Body of pancreas (tissue), 4 donors: Measurements from ENCODE around the gene GMDS. TPM values are rescaled to one million over a fixed set of nuclear protein-coding genes. Genes with fewer than 3 reads are reported as not detected.

ENCODE experiments used
- ATAC-seq: fragments of 150-250 bp; one replicate; pipeline ENCODE4 v1.9.1; 2016
- DNase-seq, 4 donors: peaks; one replicate each; pipeline ENCODE4 v3.0.0-alpha.2; 2019
- H3K27ac ChIP-seq, 4 donors: fragments of 200-600 bp; sonication (generic); 1 replicate in 3 of 4; 2 replicates in 1 of 4; pipeline versions ENCODE4 v1.5.1 to v1.6.1; 2016 to 2019; ENCODE audit warnings: mild to moderate bottlenecking in 1 of 4, mixed read lengths in 1 of 4, moderate library complexity in 1 of 4
- H3K27me3 ChIP-seq, 2 donors: fragments of 200-600 bp; sonication (generic); one replicate each; pipeline ENCODE4 v1.6.0; 2016; ENCODE audit warnings: mild to moderate bottlenecking in 1 of 2
- H3K36me3 ChIP-seq, 2 donors: fragments of 200-600 bp; sonication (generic); replicated peaks in 1 of 2; 2 replicates each; pipeline ENCODE4 v1.5.1; 2016; ENCODE audit warnings: low read depth in 2 of 2; ENCODE audit not compliant: insufficient read depth in 1 of 2
- H3K4me1 ChIP-seq: fragments of 200-600 bp; sonication (generic); one replicate; pipeline ENCODE4 v1.6.0; 2016
- H3K4me3 ChIP-seq, 2 donors: fragments of 200-600 bp; sonication (generic); 1 replicate in 1 of 2; 2 replicates in 1 of 2; pipeline ENCODE4 v1.5.1; 2016 to 2019
- H3K9me3 ChIP-seq, 3 donors: fragments of 200-600 bp; sonication (generic); 1 replicate in 2 of 3; 2 replicates in 1 of 3; pipeline ENCODE4 v1.5.1; 2016
- POLR2A ChIP-seq, 3 donors: fragments of 450-650 bp; IDR thresholded peaks; one replicate each; pipeline ENCODE4 v1.6.1; 2016; ENCODE audit warnings: antibody characterized with exemption in 3 of 3, mild to moderate bottlenecking in 2 of 3
- WGBS, 2 donors: methylation state at CpG; one replicate each; pipeline ENCODE4 v1.1.5; 2017; 5-methylcytosine and 5-hydroxymethylcytosine counted together
- intact Hi-C: fragments of 100-400 bp; cut with DNase I; formaldehyde crosslinking; loops from one replicate; pipeline ENCODE4 v1.15.1; 2023
- total RNA-seq, 2 donors: library from RNA; depleted of rRNA; stranded (reverse); fragments of >200 nt; gene quantifications; one replicate each; pipeline ENCODE4 v1.1.0, GENCODE V29; 2016
- TF ChIP-seq, protein P1 (sequence below), 7 experiments: fragments of 450-650 bp in 4 of 7; fragments of 200-600 bp in 3 of 7; sonication (generic) in 3 of 7; IDR thresholded peaks; one replicate each; pipeline ENCODE4 v1.5.1; 2016 to 2019; ENCODE audit warnings: antibody characterized with exemption in 7 of 7

GMDS gene
- total RNA-seq, 2 donors from 2014 or later: 34.5 to 63.3 TPM

DNA sequence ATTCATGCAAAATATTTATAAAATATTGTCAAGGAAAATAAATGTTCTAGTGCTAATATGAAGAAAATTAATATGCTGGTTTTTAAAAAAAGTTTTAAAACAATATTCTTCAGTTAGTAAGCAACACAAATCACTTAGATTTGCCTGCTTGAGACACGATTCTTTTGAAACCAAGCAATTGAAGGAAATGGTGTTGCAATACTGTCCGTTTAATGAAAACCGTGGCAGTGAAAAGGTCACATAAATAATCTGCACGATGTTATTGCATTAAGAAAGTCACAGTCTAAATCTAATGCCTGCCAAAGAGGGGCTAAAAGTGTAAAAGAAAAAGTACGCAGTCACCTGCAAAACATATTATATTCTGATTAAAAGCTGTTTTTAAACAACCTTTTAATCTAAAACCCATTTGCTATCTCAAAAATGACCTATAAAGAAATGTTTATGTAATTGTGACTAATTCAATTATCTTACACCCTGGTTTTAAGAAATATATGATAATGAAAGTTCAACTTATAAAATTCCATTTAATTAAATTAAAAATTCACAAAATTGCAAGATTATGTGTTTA, 143.0 kb downstream of the GMDS start:
- no peak overlapping the region for H3K4me3 ChIP-seq
- H3K4me1 ChIP-seq: peaks cover 18% of the 10 kb centered on the region
- DNase-seq: no peak
- no peak overlapping the region for H3K27ac ChIP-seq
- intact Hi-C loops: loop anchor here (5.0 kb wide), 1 partner anchor 490 kb away; no protein-coding TSS in a partner anchor
- ATAC-seq: no peak
- no peaks in the 10 kb centered on the region for H3K27me3 ChIP-seq
- no peaks in the 10 kb centered on the region for H3K9me3 ChIP-seq
- no peaks in the 10 kb centered on the region for H3K36me3 ChIP-seq
- no peak for TF ChIP-seq POLR2A (IDR thresholded peaks at IDR 0.05)
- TF ChIP-seq, protein P1, sequence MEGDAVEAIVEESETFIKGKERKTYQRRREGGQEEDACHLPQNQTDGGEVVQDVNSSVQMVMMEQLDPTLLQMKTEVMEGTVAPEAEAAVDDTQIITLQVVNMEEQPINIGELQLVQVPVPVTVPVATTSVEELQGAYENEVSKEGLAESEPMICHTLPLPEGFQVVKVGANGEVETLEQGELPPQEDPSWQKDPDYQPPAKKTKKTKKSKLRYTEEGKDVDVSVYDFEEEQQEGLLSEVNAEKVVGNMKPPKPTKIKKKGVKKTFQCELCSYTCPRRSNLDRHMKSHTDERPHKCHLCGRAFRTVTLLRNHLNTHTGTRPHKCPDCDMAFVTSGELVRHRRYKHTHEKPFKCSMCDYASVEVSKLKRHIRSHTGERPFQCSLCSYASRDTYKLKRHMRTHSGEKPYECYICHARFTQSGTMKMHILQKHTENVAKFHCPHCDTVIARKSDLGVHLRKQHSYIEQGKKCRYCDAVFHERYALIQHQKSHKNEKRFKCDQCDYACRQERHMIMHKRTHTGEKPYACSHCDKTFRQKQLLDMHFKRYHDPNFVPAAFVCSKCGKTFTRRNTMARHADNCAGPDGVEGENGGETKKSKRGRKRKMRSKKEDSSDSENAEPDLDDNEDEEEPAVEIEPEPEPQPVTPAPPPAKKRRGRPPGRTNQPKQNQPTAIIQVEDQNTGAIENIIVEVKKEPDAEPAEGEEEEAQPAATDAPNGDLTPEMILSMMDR (IDR thresholded peaks at IDR 0.05): no peak
- WGBS, 2 donors: 34 to 42% methylated on average over 5 of the region's 5 CpGs

GRCh38 chr6:2101213-2101612, 144.2 kb downstream of the GMDS start:
- Histone ChIP-seq H3K27me3 (no peaks in the 10 kb centered on the region), H3K9me3 (no peaks in the 10 kb centered on the region), H3K36me3 (no peaks in the 10 kb centered on the region), H3K4me3 (no peak overlapping the region), H3K27ac (no peak overlapping the region), H3K4me1 (peaks cover 18% of the 10 kb centered on the region)
- ATAC-seq (no peak), DNase-seq (no peak)
- intact Hi-C loops: loop anchor here (5.0 kb wide), 1 partner anchor 489 kb away; no protein-coding TSS in a partner anchor
- TF ChIP-seq POLR2A (IDR thresholded peaks at IDR 0.05): no peak
- TF ChIP-seq, protein P1 (IDR thresholded peaks at IDR 0.05): no peak
- WGBS, 2 donors: 89 to 93% methylated on average over 1 of the region's 1 CpG

DNA sequence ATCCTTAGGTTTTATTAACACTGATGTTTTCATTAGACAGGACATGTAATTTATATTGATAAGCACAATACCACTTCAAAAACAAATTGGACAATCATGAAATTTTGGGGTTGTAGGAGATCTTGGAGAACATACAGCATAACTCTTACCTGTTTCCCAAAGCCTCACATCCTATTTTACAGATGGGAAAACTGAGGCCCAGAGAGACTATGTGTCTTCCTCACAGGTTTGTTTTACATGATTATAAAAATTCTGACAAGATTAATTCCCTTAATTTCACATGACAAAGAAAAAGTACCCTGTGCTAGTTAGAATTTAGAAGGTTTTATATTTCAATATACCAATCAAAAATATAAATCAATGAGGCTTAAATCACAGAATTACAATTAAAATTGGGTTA, 145.5 kb downstream of the GMDS start:
- H3K4me1 ChIP-seq: peaks cover 18% of the 10 kb centered on the region
- intact Hi-C loops: loop anchor here (5.0 kb wide), 1 partner anchor 488 kb away; no protein-coding TSS in a partner anchor
- DNase-seq: no peak

DNA sequence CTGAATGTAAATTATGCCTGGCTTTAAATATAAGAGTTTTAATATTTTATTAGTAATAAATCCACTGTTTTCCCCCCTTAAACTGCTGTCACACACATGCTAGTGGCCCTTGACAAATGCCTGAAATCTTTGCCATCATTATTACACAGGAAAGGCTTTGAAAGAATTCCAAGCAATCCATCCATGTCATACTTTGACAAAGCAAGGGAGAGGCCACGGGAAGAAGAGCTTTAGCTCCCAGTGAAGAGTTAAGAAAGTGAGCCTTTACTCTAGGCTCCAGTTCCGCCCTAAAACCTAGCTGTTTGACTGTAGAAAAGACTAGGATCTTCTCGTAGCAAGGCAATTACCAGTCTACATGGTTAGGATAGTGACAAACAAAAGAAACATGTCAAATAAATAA, 147.9 kb downstream of the GMDS start:
- no peak overlapping the region for H3K4me3 ChIP-seq
- DNase-seq (no peak), ATAC-seq (no peak)
- H3K27me3 ChIP-seq: no peaks in the 10 kb centered on the region
- no peak overlapping the region for H3K27ac ChIP-seq
- H3K4me1 ChIP-seq: peaks cover 1% of the 10 kb centered on the region
- H3K9me3 ChIP-seq: no peaks in the 10 kb centered on the region
- TF ChIP-seq, protein P1 (IDR thresholded peaks at IDR 0.05): no peak
- TF ChIP-seq POLR2A (IDR thresholded peaks at IDR 0.05): no peak
- no peaks in the 10 kb centered on the region for H3K36me3 ChIP-seq
- WGBS, 2 donors: 91 to 93% methylated on average over 3 of the region's 3 CpGs
- intact Hi-C loops: no loop called here

More for the DNA sequence above, 145.5 kb downstream of the GMDS start:
- Histone ChIP-seq H3K27ac (no peak overlapping the region), H3K4me3 (no peak overlapping the region), H3K9me3 (no peaks in the 10 kb centered on the region), H3K36me3 (no peaks in the 10 kb centered on the region), H3K27me3 (no peaks in the 10 kb centered on the region)
- TF ChIP-seq, protein P1 (IDR thresholded peaks at IDR 0.05): no peak
- TF ChIP-seq POLR2A (IDR thresholded peaks at IDR 0.05): no peak
- ATAC-seq: no peak

- Histone ChIP-seq H3K4me3 (no peak overlapping the region), H3K9me3 (no peaks in the 10 kb centered on the region), H3K36me3 (no peaks in the 10 kb centered on the region), H3K27me3 (no peaks in the 10 kb centered on the region), H3K4me1 (no peaks in the 10 kb centered on the region), H3K27ac (no peak overlapping the region)
- ATAC-seq: no peak
- intact Hi-C loops: no loop called here
- 93 to 96% methylated on average over 2 of the region's 2 CpGs for WGBS, 2 donors
- no peak for DNase-seq
- TF ChIP-seq, protein P1 (IDR thresholded peaks at IDR 0.05): no peak
Observed at GRCh38 chr6:2094642-2095041, 150.8 kb downstream of the GMDS start.
